H1 (cell line): ENCODE results near the gene HSD17B1. TPM values are rescaled to one million over a fixed set of nuclear protein-coding genes. Genes with fewer than 3 reads are reported as not detected.

ENCODE experiments used
- CTCF ChIA-PET: fragments of 300-600 bp; sonication (Branson Sonifier 250); formaldehyde crosslinking; loops from one replicate; lab custom pipeline; 2021; ENCODE audit not compliant: partially characterized antibody; lab: Charles Lee
- POLR2A ChIA-PET: fragments of 300-600 bp; sonication (Branson Sonifier 250); formaldehyde crosslinking; loops from one replicate; lab custom pipeline; 2021; ENCODE audit warnings: inconsistent platforms; ENCODE audit not compliant: partially characterized antibody; lab: Charles Lee
- DNase-seq, 2 experiments: peaks; one replicate each; pipeline versions ENCODE4 v3.0.0 to v3.0.0-alpha.2; 2010 to 2022; ENCODE audit warnings: low spot score in 2 of 2, low read depth in 1 of 2, mixed read lengths in 1 of 2
- FAIRE-seq: peaks from 2 replicates; lab custom pipeline; 2011; peaks lifted over from hg19 to GRCh38; lab: Jason Lieb, UNC
- H2AFZ ChIP-seq: 2 replicates; pipeline ENCODE4 v1.8.1; 2012; ENCODE audit warnings: low read length, inconsistent platforms
- H2AK5ac ChIP-seq: 2 replicates; pipeline ENCODE4 v1.6.1; 2013; ENCODE audit warnings: low read depth, low read length
- H2BK120ac ChIP-seq: replicated peaks from 2 replicates; pipeline ENCODE3; 2013; ENCODE audit warnings: low read depth, low read length, inconsistent platforms
- H2BK12ac ChIP-seq: 2 replicates; pipeline ENCODE4 v1.6.1; 2013; ENCODE audit warnings: low read depth, low read length
- H2BK15ac ChIP-seq: 2 replicates; pipeline ENCODE4 v1.6.1; 2013; ENCODE audit warnings: low read length
- H2BK20ac ChIP-seq: 2 replicates; pipeline ENCODE4 v1.6.1; 2013; ENCODE audit warnings: low read length
- H2BK5ac ChIP-seq: 2 replicates; pipeline ENCODE4 v1.6.1; 2013; ENCODE audit warnings: low read depth, low read length
- H3K14ac ChIP-seq: 2 replicates; pipeline ENCODE4 v1.6.1; 2013; ENCODE audit warnings: inconsistent platforms; ENCODE audit not compliant: insufficient read length
- H3K18ac ChIP-seq: 2 replicates; pipeline ENCODE4 v1.6.1; 2013; ENCODE audit warnings: low read length; ENCODE audit errors: extremely low read depth
- H3K23ac ChIP-seq: 2 replicates; pipeline ENCODE4 v1.6.1; 2013; ENCODE audit warnings: inconsistent platforms; ENCODE audit not compliant: insufficient read length
- H3K23me2 ChIP-seq: 2 replicates; pipeline ENCODE4 v1.6.1; 2013; ENCODE audit warnings: low read depth, low read length
- H3K27ac ChIP-seq: 2 replicates; pipeline ENCODE4 v1.6.1; 2011; ENCODE audit warnings: low read depth, low read length, inconsistent platforms
- H3K27me3 ChIP-seq, 4 experiments: replicated peaks in 1 of 4; 1 replicate in 1 of 4; 2 replicates in 3 of 4; pipeline versions ENCODE4 v1.6.1 to v1.8.1; 2011 to 2013; ENCODE audit warnings: low read length in 3 of 4, mild to moderate bottlenecking in 3 of 4, inconsistent platforms in 2 of 4, mixed read lengths in 2 of 4, moderate library complexity in 1 of 4; ENCODE audit not compliant: control insufficient read depth in 3 of 4, insufficient read depth in 3 of 4; ENCODE audit errors: extremely low read depth in 1 of 4
- H3K36me3 ChIP-seq, 4 experiments: 2 replicates each; pipeline versions ENCODE4 v1.6.1 to v1.8.1; 2011 to 2013; ENCODE audit warnings: mild to moderate bottlenecking in 4 of 4, low read length in 3 of 4, moderate library complexity in 2 of 4, control low read depth in 1 of 4, inconsistent platforms in 1 of 4; ENCODE audit not compliant: insufficient read depth in 4 of 4, control insufficient read depth in 2 of 4
- H3K4ac ChIP-seq: replicated peaks from 2 replicates; pipeline ENCODE3; 2013; ENCODE audit warnings: low read length, low read depth, mixed read lengths, inconsistent platforms; ENCODE audit not compliant: insufficient read length
- H3K4me1 ChIP-seq, 4 experiments: replicated peaks in 1 of 4; 1 replicate in 1 of 4; 2 replicates in 3 of 4; pipeline versions ENCODE4 v1.6.1 to v1.8.1; 2011 to 2013; ENCODE audit warnings: low read length in 3 of 4, inconsistent platforms in 2 of 4, mixed read lengths in 1 of 4; ENCODE audit not compliant: insufficient read depth in 4 of 4, control insufficient read depth in 3 of 4
- H3K4me2 ChIP-seq, 2 experiments: 2 replicates each; pipeline versions ENCODE4 v1.6.1 to v1.8.1; 2011 to 2013; ENCODE audit warnings: low read depth in 2 of 2, low read length in 2 of 2, control low read depth in 1 of 2, inconsistent platforms in 1 of 2, mild to moderate bottlenecking in 1 of 2; ENCODE audit not compliant: insufficient read depth in 1 of 2
- H3K4me3 ChIP-seq, 4 experiments: fragments of 200-600, 300-600 bp in 1 of 4; sonication (generic), shearing (Covaris generic), sonication (Bioruptor Twin) in 1 of 4; 2 replicates each; pipeline versions ENCODE4 v1.5.1 to v1.8.1; 2011 to 2016; ENCODE audit warnings: low read length in 4 of 4, low read depth in 3 of 4, control low read depth in 2 of 4, inconsistent platforms in 2 of 4, mild to moderate bottlenecking in 2 of 4, mixed read lengths in 1 of 4, moderate library complexity in 1 of 4; ENCODE audit not compliant: insufficient read depth in 2 of 4; ENCODE audit errors: extremely low read depth in 1 of 4
- H3K56ac ChIP-seq: replicated peaks from 2 replicates; pipeline ENCODE3; 2013; ENCODE audit warnings: low read depth, mild to moderate bottlenecking, mixed read lengths, low read length, inconsistent platforms; ENCODE audit not compliant: insufficient read length
- H3K79me1 ChIP-seq: 2 replicates; pipeline ENCODE4 v1.6.1; 2013; ENCODE audit warnings: low read depth, low read length, control low read depth
- H3K79me2 ChIP-seq, 2 experiments: 2 replicates each; pipeline versions ENCODE4 v1.6.1 to v1.8.1; 2012 to 2013; ENCODE audit warnings: low read length in 2 of 2, mild to moderate bottlenecking in 2 of 2, inconsistent platforms in 1 of 2; ENCODE audit not compliant: insufficient read depth in 2 of 2, control insufficient read depth in 1 of 2
- H3K9ac ChIP-seq, 4 experiments: replicated peaks in 1 of 4; 1 replicate in 1 of 4; 2 replicates in 3 of 4; pipeline versions ENCODE4 v1.6.1 to v1.8.1; 2011 to 2013; ENCODE audit warnings: low read depth in 3 of 4, low read length in 3 of 4, control low read depth in 2 of 4, mild to moderate bottlenecking in 2 of 4, moderate library complexity in 2 of 4, inconsistent platforms in 1 of 4; ENCODE audit errors: extremely low read depth in 1 of 4
- H3K9me3 ChIP-seq, 2 experiments: 2 replicates each; pipeline versions ENCODE4 v1.6.1 to v1.8.1; 2012 to 2013; ENCODE audit warnings: mild to moderate bottlenecking in 2 of 2, moderate library complexity in 2 of 2, control low read depth in 1 of 2, inconsistent platforms in 1 of 2, low read depth in 1 of 2, low read length in 1 of 2, mixed read lengths in 1 of 2; ENCODE audit not compliant: insufficient read depth in 2 of 2
- H4K20me1 ChIP-seq, 2 experiments: replicated peaks in 1 of 2; 2 replicates each; pipeline versions ENCODE3 to v1.8.1; 2011 to 2013; ENCODE audit warnings: inconsistent platforms in 2 of 2, low read length in 2 of 2, mild to moderate bottlenecking in 1 of 2; ENCODE audit not compliant: insufficient read depth in 2 of 2, control insufficient read depth in 1 of 2
- H4K5ac ChIP-seq: 2 replicates; pipeline ENCODE4 v1.6.1; 2013; ENCODE audit warnings: low read length, low read depth, mixed read lengths, inconsistent platforms; ENCODE audit not compliant: insufficient read length
- H4K8ac ChIP-seq: 2 replicates; pipeline ENCODE4 v1.8.0; 2013; ENCODE audit warnings: mild to moderate bottlenecking, moderate library complexity, low read length, inconsistent platforms; ENCODE audit not compliant: insufficient read depth; ENCODE audit errors: extremely low read depth
- H4K91ac ChIP-seq: replicated peaks from 2 replicates; pipeline ENCODE3; 2013; ENCODE audit warnings: low read length, mixed read lengths, inconsistent platforms; ENCODE audit not compliant: insufficient read length
- FOSL1 ChIP-seq: IDR thresholded peaks from 2 replicates; pipeline ENCODE4 v1.6.1; 2011; ENCODE audit warnings: mild to moderate bottlenecking, low read depth, low read length, moderate library complexity; ENCODE audit not compliant: insufficient read depth
- GABPA ChIP-seq: IDR thresholded peaks from 2 replicates; pipeline ENCODE4 v1.6.1; 2011; ENCODE audit warnings: mild to moderate bottlenecking, low read length, moderate library complexity, borderline replicate concordance; ENCODE audit not compliant: insufficient read depth
- KDM1A ChIP-seq: fragments of 200-600, 300-600 bp; sonication (generic); IDR thresholded peaks from 2 replicates; pipeline ENCODE4 v1.7.1; 2016; ENCODE audit warnings: mild to moderate bottlenecking, low read length, borderline replicate concordance
- WGBS, 2 experiments: shearing (Covaris generic) in 1 of 2; methylation state at CpG; one replicate each; pipeline versions ENCODE4 v1.1.6 to v1.1.7; 2013 to 2015; ENCODE audit warnings: low lambda C conversion rate in 2 of 2, mixed read lengths in 2 of 2, inconsistent platforms in 1 of 2, low coverage in 1 of 2, missing lambda C conversion rate in 1 of 2; ENCODE audit not compliant: insufficient replicate concordance in 2 of 2, insufficient coverage in 1 of 2, insufficient read length in 1 of 2; ENCODE audit errors: extremely low coverage in 1 of 2, missing lambda C conversion rate in 1 of 2; 5-methylcytosine and 5-hydroxymethylcytosine counted together
- polyA plus RNA-seq, 7 experiments: library from polyadenylated mRNA; depleted of rRNA in 3 of 7; stranded (reverse) in 5 of 7; unstranded in 2 of 7; fragments of >200 nt in 5 of 7; fragments of 200-250 nt in 2 of 7; gene quantifications; 1 replicate in 5 of 7; 2 replicates in 1 of 7; 4 replicates in 1 of 7; pipeline versions ENCODE4 v1.2.1 to v1.2.3, GENCODE V29; 2011 to 2013; ENCODE audit warnings: missing spikeins in 2 of 7, mixed read lengths in 2 of 7
- total RNA-seq: library from RNA; stranded (reverse); fragmentation: NEBNext Ultra II Directional; extraction: Animal tissue kit (Norgen Biotek cat#: 25700); gene quantifications from 2 replicates; pipeline ENCODE4 v1.2.1, GENCODE V29; 2021

Gene HSD17B1
- total and polyA plus RNA-seq, 2 of the 8 experiments (the other 6 are each of a cell fraction or from before 2014, with no cell fraction given): 0.88 to 1.0 TPM

- Histone ChIP-seq H4K8ac (peak overlapping the region; percentile 75), H2AK5ac (no peak overlapping the region), H2BK15ac (no peak overlapping the region), H3K27ac (no peak overlapping the region), H3K79me1 (peaks cover 2% of the 10 kb centered on the region), H2BK5ac (0 out of 2 replicates have a peak overlapping the region, but pooled peaks have one; percentile 97), H3K4me2 (peak overlapping the region; percentile 75 to 87), H2BK20ac (no peak overlapping the region), H3K4me3 (peak overlapping the region; percentile 61 to 84 (median 71)), H3K14ac (peak overlapping the region; percentile 72), H3K23ac (no peak overlapping the region), H2BK12ac (no peak overlapping the region), H3K27me3 (no peaks in the 10 kb centered on the region; a peak in 1 of 7 replicates), H4K5ac (no peak overlapping the region), H2BK120ac (peak overlapping the region; percentile 54), H2AFZ (no peak overlapping the region), H3K4me1 (peaks cover 0 to 7% (median 5%) of the 10 kb centered on the region in 4 experiments; a peak in 6 of 7 replicates), H3K9ac (peak overlapping the region in 2 of 4 experiments; percentile 42 to 48; a peak in 3 of 7 replicates), H4K91ac (no peak overlapping the region), H3K56ac (peak overlapping the region; percentile 82), H3K36me3 (no peaks in the 10 kb centered on the region), H3K79me2 (no peaks in the 10 kb centered on the region; a peak in 1 of 4 replicates), H3K9me3 (no peaks in the 10 kb centered on the region), H3K4ac (peak overlapping the region; percentile 85), H3K18ac (peak overlapping the region; percentile 81; the same call in 1 of the 2 replicates), H4K20me1 (peaks cover 0 to 1% of the 10 kb centered on the region in 2 experiments), H3K23me2 (peaks cover 3% of the 10 kb centered on the region; the same call in 1 of the 2 replicates)
- DNase-seq: no peak
- WGBS, 2 experiments: 34% methylated on average over 4 of the region's 4 CpGs; no CpG with 5 or more reads in 1 of the 2 experiments
- ChIA-PET CTCF (interaction anchor here (0.6 to 3.1 kb wide), 6 partner anchors 10 to 121 kb away, joined by 3 to 15 read pairs (median 6); partner anchors contain the start of genes MLX and PSMC3IP), POLR2A (interaction anchor here (0.6 to 2.9 kb wide), 10 partner anchors 11 to 208 kb away, joined by 3 to 16 read pairs (median 4); partner anchors contain the start of genes MLX and NAGLU)
- TF ChIP-seq KDM1A: 0 out of 2 replicates have a peak, but pooled peaks have one; percentile 25
- TF ChIP-seq GABPA: no peak
- no peak for TF ChIP-seq FOSL1
- no peak for FAIRE-seq
These were observed 2.4 kb downstream of the HSD17B1 start for GRCh38 chr17:42555122-42555622.
